MM.1S (cell line): ENCODE measurements around the gene ZRANB1.

Experiments
- EZH2 ChIP-seq: fragments of 300-600 bp; sonication (generic); optimal IDR thresholded peaks from 2 replicates; pipeline ENCODE3; 2017; ENCODE audit warnings: low read depth, mild to moderate bottlenecking, antibody characterized with exemption, low read length, mixed read lengths
- TF ChIP-seq, protein P1 (sequence below): fragments of 300-600 bp; sonication (generic); IDR thresholded peaks from 2 replicates; pipeline ENCODE4 v1.5.1; 2016; ENCODE audit warnings: antibody characterized with exemption, low read length, mixed read lengths

DNA sequence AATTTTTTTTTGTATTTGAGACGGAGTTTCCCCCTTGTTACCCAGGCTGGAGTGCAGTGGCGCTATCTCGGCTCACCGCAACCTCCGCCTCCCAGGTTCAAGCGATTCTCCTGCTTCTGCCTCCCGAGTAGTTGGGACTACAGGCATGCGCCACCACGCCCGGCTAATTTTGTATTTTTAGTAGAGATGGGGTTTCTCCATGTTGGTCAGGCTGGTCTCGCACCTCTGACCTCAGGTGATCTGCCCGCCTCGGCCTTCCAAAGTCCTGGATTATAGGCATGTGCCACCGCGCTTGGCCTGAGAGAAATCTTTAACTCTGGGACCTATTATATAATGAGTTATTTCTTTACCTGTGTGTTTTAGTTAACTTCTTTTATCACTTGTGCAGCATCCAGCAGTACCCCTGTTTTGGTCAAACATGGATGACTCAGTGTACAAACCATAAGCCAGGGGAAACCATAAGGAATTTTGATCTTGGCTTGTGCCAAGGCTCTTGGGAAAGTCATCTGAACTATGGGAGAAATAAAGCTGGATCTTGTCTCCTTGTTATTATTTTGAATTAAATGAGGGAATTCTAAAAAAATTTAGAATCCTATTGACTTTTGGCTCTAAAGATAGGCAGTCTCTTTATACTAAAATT, 23.6 kb upstream of the ZRANB1 start:
- TF ChIP-seq, protein P1, sequence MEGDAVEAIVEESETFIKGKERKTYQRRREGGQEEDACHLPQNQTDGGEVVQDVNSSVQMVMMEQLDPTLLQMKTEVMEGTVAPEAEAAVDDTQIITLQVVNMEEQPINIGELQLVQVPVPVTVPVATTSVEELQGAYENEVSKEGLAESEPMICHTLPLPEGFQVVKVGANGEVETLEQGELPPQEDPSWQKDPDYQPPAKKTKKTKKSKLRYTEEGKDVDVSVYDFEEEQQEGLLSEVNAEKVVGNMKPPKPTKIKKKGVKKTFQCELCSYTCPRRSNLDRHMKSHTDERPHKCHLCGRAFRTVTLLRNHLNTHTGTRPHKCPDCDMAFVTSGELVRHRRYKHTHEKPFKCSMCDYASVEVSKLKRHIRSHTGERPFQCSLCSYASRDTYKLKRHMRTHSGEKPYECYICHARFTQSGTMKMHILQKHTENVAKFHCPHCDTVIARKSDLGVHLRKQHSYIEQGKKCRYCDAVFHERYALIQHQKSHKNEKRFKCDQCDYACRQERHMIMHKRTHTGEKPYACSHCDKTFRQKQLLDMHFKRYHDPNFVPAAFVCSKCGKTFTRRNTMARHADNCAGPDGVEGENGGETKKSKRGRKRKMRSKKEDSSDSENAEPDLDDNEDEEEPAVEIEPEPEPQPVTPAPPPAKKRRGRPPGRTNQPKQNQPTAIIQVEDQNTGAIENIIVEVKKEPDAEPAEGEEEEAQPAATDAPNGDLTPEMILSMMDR, result no peak
- TF ChIP-seq EZH2, result no peak
